Gastroesophageal sphincter (tissue), 3 donors: ENCODE measurements around the gene COL11A2.

ENCODE experiments used
- CTCF ChIP-seq, 4 experiments: fragments of 200-600 bp in 2 of 4; fragments of 450-650 bp in 2 of 4; sonication (generic) in 1 of 4; IDR thresholded peaks; one replicate each; pipeline ENCODE4 v1.5.1; 2017 to 2019; ENCODE audit warnings: antibody characterized with exemption in 4 of 4, mild to moderate bottlenecking in 2 of 4, moderate library complexity in 2 of 4
- POLR2AphosphoS5 ChIP-seq: sonication (generic); formaldehyde crosslinking; IDR thresholded peaks from one replicate; pipeline ENCODE4 v1.6.1; 2017; ENCODE audit warnings: antibody characterized with exemption

GRCh38 chr6:33217246-33217645, 25.0 kb upstream of the COL11A2 start:
- TF ChIP-seq CTCF (IDR thresholded peaks at IDR 0.05) (no peak), POLR2AphosphoS5 (no peak)
